ENCODE results near the gene ESR2.
"Not testable (repeated sequence)": the region's sequence is repeated elsewhere in the genome, so short reads cannot be mapped to it uniquely, and the experiment has no call there.

Gene ESR2

DNA sequence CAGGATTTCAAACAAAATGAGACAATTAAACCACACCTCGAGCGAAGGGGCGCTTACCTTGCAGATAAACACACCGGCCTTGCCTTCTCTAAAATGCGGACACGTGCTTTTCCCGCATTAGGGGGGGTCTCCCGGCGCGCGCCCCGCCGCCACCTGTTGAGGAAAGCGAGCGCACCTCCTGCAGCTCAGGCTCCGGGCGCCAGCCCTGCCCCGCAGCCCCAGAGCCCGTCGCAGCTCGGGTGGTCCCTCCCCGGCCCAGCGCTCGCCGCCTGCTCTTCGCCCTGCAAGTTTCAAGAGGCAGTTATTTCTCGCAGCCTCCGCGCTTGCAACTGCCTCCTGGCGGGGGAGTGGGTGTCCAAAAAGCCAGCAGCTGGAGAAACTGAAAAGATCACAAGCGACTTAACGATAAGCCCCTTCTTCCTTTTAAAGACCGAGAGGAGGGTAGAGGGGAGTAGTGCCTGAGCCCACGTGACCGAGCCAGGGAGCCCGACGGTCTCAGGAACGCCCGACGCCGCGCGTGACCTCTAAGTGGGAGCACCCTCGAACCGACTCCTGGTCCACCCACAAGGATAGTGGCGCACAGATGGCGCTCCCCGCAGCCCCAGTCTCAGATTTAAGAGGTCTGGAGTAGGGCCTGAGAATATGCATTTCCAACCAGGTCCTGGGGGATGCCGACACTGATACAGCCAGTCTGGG is at the start of gene ESR2:
ESR2 (minus strand) TSS at position 396 of the 696 bp plus-strand sequence. CDS start 11,386 bp downstream, outside the sequence.
- DNase-seq (ENCODE audit: low spot score) = no peak

DNA sequence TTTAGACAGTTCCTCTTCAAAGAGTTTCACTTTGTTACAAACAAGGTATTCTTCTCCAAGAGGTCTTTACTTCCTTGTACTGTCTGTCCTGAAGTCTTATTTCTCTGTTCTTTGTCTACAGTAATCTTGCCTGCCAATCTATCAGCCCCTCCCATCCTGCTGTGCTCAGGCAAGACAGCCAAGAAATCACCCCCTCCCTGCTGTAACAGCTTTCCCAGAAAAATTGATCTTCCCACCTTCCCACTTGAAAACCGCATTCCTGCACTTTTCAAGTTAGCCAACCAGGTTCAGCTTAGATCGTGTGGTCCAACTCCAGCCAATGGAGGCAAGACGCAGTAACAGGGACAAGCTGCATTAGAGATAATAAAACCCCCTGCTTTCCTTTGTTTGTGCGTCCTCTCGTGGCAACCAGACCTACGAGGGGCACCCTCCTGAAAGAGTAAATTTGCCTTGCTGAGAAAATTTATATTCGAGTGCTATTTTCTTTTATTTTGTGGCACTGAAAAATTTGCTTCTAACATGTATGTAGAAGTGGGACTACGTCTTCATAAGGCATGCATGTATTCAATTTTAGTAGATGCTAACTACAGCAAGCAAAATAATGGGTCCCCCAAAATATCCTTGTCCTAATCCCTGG is 46.5 kb upstream of the ESR2 start:
- DNase-seq (ENCODE audit: low spot score) = no peak

DNA sequence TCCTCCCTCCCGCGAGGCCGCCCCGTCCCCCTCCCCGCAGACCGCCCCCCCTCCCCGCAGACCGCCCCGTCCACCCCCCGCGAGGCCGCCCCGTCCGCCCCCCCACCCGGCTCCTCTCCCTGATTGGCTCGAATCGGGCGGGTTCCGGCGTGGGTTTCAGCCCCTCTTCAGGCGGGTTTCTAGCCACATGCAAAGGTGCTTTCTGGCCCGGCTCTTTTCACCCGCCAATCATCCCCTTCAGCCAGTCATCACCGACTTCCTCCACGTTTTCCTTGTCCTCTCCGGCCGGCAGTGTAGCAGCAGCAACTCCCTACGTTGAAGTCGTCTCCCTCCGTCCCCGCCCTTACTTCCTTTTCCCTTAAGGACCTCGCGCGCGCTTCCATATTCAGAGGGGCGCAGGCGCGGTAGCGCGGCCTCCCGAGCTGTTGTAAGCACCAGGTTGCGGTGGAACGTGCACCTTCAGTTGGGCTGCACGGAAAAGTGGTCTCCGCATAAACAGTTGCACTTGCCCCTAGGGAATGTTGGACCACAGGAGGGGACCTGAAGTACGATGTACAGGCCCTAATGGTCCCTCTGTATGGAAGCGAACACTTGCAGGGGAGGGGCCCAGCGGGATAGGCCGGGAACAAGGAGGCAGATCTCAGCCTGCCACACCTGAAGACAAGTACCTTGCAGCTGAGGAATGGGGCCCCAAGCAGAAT is 44.6 kb upstream of the ESR2 start:
- peak; percentile 100 for DNase-seq (ENCODE audit: low spot score)

DNA sequence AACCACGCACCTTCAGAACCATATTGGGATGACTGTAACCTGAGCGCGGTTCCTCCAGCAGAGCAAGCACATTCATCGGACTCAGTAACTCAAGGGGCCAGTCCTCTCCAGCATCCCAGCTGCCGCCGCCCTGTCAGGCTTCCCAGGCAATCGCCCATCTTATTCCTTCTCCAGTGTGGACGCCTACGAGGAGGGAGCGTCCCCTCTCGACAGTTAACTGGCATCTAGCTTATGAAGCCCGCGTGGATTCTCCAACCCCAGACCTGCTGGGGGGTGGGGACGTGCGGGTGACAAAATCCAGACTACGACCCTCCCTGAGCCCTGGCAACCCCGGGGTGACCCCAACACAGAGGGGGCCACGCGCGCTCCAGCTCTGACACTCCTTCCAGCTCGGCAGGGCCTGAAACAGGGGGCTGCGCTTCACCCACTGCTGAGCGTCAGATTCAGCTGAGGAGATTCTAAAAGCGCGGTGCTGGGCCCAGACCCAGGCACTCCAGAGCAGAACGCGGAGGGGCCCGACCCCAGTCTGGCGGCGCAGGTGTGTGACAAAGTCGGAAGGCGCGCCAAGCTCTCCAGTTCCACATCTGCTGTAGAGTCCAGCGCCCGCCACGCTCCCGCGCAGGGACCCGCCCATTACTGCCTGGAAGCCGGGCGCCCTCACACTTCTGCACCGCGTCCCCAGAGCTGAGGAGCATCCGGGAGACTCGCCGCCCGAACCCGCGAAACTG is 43.9 kb upstream of the ESR2 start:
- peak; percentile 44 for DNase-seq (ENCODE audit: low spot score)

DNA sequence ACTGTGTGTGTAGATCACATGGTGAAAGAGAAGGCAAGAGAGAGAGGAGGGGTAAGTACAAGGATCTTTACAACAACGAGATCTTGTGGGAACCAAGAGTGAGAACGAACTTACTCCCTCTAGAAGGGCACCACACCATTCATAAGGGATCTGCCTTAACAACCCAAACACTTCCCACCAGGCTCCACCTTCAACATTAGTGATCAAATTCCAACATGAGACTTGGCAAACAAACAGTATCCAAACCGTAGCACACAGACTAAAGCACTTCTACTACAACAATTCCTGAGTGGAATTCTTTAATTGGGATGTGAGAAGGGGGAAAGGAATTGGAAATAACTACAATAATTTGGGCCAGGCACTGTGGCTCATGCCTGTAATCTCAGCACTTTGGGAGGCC is 35.0 kb upstream of the ESR2 start:
- no peak for DNase-seq (ENCODE audit: low spot score)

DNA sequence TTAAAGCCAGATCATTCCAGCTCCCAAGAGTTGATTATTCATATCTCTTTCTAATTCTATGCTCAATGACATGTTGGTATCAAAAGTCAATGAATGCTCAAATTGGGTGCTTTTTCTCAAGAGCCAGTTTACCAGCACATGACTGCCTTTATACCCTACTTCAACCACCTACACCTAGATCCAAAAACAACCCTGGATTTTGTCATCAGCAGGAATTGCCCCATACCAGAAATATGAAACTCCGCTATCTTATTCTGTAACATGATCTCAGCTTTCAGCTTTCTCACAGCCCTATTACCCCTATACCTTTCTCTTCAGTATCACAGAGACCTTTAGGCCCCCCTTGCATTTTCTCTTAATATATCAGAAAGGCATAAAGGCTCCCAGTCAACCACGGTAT is 32.3 kb upstream of the ESR2 start:
- DNase-seq (ENCODE audit: low spot score) = no peak

DNA sequence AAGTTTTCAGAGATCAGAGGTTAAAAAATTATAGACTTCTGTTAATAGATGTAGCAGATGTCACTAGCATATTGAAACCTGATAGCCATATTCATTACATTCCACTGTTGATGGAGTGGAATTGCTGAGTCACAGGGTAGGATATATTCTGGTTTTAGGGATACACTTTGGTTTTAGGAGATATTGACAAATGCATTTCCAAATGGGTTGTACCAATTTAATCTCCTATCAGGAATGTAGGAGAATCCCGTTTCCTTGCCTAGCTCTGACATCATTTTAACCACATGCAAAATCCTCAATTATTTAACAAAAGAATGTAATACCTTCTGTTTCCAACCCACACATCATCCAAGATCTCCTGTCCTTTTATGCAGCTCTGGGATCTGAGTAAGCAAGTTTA is 30.7 kb upstream of the ESR2 start:
- DNase-seq (ENCODE audit: low spot score) = no peak

DNA sequence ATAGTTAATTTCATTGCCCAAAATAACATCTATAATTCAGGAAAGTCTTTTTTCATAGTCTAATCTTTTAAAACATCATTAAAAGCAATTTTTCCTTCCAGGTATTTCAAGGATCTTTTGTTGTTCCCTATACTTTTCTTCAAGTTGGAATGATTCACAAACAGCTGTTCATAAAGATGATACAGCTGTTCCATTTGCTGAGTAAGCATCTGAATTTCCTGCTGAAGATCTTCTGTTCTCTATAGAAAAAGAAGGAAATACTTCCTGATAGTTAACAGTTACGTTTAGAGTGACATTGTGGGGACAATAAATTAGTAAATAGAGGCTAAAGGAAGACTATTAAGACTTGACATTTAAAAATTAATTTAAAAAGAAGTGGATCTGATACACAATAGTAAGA is 30.3 kb upstream of the ESR2 start:
- no peak for DNase-seq (ENCODE audit: low spot score)

DNA sequence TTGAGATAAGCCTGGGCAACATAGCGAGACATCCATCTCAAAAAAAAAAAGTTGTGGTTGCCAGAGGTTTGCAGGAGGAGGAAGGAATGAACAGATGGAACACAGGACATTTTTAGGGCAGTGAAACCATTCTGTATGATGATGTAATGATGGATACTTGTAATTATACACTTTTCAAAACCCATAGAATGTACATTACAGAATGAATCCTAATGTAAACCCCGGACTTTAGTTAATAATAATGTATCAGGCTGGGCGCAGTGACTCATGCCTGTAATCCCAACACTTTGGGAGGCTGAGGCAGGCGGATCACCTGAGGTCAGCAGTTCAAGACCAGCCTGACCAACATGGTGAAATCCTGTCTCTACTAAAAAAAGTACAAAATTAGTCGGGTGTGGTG is 26.2 kb upstream of the ESR2 start:
- DNase-seq (ENCODE audit: low spot score) = not testable (repeated sequence)

DNA sequence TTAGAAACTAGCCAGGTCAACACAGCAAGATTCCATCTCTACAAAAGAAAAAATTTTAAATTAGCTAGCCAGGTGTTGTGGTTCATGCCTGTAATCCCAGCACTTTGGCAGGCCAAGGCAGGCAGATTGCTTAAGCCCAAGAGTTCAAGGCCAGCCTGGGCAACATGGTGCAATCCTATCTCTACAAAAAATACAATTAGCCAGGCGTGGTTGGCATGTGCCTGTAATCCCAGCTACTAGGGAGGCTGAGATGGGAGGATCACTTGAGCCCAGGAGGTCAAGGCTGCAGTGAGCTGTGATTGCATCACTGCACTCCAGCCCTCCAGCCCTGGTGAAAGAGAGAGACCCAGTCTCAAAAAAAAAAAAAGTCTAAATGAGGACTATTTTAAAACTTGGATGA is 24.5 kb upstream of the ESR2 start:
- DNase-seq (ENCODE audit: low spot score) = not testable (repeated sequence)

DNA sequence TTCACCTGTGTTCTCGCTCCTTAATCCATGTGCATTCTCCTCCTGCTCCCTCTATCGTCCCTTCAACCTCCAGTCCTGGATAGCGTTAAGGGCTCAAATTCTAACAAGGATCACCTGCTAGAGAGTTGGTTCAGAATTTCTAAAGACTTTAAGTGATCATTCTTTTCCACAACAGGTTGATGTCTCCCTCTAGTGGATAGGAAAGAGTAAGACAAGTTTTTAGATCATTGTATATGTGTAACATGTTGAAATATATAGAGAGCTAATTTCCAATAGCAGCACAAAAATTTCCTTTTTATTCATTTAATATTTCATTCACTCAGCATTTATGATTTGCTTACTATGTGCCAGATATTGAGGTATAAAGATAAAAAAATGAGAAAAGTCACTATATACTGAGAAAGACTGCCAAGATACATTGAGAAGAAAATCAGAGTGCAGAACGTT is 9.3 kb upstream of the ESR2 start:
- DNase-seq (ENCODE audit: low spot score) = peak; percentile 82

DNA sequence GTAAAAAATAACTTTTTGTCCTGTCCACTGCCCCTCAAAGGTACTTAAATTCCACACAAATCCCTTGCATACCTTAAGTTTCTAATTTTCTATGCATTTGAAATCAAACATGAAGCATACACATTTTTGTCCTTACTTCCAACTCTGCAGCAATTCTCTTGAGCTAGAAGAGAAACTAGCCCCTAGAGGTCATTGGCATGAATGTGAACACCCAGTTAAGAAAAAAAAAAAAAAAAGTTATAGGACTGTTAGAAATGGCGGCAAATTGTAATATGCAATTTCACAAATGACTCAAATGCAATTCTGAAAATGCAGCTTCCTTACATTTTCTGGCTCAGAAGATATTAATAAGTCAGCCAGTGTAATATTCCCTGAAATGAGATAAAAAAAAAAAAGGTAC is 4.6 kb upstream of the ESR2 start:
- no peak for DNase-seq (ENCODE audit: low spot score)

DNA sequence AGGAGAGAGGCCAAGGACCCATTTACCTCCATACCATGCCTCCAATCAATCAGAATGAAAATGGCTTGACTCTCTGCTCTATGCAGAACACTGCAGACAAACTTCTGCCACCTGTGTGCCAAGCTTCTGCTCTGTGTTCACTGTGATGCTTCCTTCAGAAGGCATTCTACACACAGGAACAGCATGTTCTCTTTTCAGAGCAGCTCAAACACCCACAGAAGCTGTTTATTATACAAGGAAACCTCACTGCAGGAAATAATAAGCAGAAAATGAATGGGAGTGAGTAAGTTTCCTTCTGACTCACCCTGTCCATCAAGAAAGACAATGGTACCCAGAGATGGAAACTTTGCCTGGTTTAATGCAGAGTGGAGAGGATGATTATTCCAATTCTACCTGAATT is 2.4 kb upstream of the ESR2 start:
- peak; percentile 58 for DNase-seq (ENCODE audit: low spot score)

DNA sequence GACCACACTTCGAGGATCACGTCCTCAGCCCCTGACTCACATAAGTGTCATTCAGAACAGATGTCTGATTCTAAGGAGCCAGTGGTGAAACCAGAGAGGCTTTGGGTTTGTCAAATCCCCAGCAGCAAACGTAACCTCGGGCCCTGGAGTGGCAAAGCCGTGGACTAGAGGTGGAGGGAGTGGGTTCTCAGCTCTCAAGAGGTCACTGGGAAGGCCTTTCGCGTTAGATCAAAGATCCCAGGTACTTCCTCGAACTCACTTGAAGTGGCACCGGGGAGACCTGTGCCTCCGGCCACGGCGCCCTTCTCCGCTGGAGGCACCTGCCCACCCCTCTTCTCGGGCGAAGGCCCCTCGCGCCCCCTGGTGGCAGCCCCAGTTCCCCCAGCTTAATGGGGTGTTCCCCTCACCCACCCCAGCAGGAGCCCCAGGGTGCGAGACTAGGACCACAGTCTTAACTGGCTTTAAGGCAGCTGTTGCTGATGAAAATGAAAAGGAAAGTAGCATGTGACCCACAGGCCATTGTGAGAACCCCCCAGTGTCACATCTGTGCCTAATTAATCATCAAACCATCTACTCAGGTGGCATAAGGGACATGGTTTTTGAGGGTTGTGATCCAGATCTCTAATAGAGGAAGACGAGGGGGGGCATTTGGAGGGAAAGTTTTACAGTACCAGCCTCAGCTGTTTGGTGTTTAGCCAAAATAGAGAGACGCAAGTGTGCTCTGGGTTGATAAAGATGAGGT is 672 bp upstream of the ESR2 start:
- peak; percentile 40 for DNase-seq (ENCODE audit: low spot score)

DNA sequence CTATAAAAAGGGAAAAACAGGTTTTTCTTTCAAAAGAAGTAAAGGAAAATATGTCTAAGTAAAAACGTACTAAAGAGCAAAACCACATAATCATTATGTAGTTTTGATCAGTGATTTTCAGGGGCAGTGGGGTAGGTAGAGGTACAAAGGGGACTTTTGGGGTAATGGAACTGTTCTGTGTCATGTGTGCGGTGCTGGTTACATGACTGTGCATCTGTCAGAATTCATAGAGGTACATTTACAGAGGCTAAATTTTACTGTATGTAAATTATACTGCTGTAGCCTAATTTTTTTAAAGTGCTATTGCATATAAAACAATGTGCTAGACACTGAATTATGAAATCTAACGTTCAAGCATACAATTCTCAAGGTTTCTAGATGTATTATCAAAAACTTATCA is 2.0 kb downstream of the ESR2 start:
- DNase-seq (ENCODE audit: low spot score) = no peak

DNA sequence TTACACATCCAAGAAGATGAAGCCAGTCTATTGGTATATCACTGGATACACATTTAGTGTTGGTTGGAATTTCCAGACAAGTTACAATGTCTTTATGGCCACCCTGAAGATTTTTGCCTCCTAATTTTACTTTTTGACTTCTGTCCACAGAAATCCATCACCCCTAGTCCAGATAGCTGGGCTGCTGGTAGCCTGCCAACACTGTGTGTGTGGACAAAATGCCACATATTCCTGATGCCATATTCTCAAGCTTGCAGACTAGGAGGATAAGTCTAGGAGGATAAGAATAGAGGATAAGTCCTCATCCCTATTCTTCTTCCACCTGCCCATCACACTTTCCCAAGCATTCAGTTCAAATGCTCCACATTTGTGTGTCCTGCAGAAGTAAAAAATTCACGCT is 4.6 kb downstream of the ESR2 start:
- DNase-seq (ENCODE audit: low spot score) = no peak

DNA sequence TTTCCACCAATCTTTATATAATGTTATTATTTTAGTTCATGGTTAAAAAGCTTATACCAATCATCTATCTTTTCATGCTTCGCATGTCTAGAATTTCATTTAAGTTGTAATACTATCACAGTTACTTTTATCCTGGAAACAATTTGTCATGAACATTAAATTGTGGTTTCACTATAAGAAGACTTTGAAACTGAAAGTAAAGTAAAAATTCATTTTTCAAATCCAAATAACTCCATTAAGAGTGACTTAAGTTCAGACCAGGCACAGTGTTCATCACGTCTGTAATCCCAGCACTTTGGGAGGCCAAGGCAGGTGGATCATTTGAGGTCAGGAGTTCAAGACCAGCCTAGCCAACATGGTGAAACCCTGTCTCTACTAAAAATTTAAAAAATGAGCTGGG is 12.4 kb downstream of the ESR2 start:
- DNase-seq (ENCODE audit: low spot score) = no peak

DNA sequence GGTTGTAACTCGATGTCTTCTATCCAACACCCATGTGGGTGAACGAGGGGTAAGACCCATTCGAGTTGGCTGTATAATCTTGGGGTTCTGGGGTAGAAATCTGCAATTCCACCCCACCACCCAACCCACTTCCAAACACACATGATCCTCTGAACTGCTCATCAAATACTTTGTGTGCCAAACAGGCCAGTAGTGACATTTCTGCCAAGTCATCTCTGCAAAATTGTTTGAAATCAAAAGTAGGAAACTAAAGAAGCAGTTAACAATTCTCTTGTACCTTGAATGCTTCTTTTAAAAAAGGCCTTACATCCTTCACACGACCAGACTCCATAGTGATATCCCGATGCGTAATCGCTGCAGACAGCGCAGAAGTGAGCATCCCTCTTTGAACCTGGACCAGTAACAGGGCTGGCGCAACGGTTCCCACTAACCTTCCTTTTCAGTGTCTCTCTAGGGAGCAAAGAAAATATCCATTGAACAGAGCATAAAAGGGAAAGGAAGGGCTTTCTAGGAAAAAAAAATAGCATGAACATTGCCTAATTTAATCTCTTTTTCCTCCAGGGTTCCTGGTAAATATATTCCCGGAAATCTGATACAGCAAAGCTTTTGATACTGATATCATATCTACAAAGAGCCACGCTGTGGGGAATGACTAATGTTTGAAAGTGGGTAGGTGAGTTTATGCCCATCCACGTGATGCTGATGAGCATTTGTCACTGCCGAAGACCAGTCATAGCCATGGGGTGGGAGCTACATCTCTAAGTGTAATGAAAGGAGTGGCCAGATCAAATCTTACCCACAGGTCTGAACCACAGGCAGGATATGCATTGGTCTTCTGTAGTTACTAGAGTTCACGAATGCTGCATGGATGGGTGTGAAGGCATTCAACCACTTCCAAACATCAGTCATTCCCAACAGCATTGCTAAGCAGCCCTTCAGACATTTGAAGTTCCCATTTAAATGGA is 14.2 kb downstream of the ESR2 start:
- DNase-seq (ENCODE audit: low spot score) = peak; percentile 77

DNA sequence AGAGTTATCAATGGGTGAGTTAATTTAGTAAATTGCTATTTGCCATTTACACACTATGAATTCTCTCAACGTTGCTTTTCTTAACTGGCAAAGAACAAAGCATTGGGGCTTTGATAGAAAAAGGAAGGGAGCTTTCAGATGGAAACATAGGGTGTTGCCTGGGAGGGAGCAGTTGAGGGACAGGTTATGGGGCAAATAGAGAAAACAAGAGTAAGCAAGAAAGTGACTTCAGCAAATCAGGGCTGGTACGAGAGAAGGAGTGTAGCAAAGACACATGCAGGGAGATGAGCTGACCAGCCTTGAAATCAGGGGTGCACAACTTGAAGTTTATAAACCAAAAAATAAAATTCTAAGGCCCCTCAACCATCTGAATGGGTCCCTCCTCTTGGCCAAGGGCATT is 15.7 kb downstream of the ESR2 start:
- DNase-seq (ENCODE audit: low spot score) = no peak

DNA sequence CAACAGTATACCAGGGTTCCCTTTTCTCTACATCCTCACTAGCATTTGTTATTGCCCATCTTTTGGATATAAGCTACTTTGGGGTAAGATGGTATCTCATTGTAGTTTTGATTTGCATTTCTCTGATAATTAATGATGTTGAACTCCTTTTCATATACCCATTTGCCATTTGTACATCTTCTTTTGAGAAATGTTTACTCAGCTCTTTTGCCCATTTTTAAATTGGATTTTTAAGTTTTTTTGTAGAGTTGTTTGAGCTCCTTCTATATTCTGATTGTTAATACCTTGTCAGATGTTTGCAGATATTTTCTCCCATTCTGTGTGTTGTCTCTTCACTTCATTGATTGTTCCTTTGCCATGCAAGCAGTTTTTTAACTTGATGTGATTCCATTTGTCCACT is 22.2 kb downstream of the ESR2 start:
- DNase-seq (ENCODE audit: low spot score) = no peak

DNA sequence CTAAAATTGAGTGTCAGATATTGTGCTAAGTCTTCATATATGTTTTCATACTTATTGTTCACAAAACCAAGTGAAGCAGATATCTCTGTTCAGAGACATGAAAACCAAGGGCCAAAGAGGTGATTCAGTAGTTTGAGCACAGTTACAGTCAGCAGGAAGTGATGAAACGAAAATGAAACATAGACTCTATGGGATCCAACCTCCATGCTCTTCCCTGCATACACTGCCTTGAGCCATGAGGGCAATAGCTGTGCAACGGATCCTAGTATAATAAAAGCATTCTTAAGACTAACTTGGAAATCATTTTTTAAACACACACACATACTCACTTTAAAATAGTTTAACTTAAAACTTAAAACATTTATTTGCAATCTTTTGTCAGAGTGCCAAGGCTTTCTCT is 27.9 kb downstream of the ESR2 start:
- DNase-seq (ENCODE audit: low spot score) = no peak

All from COLO829 (cell line).